PC-9 (cell line): ENCODE data around the gene RNF182.

Source experiments
- EZH2 ChIP-seq: fragments of 200-600 bp; sonication (generic); IDR thresholded peaks from 2 replicates; pipeline ENCODE4 v1.8.0; 2017; ENCODE audit warnings: antibody characterized with exemption, low read depth
- TF ChIP-seq, protein P1 (sequence below): fragments of 200-600 bp; sonication (generic); conservative IDR thresholded peaks from 2 replicates; pipeline ENCODE4 v1.6.1; 2017; ENCODE audit warnings: mixed run types, antibody characterized with exemption, mild to moderate bottlenecking, moderate library complexity

DNA sequence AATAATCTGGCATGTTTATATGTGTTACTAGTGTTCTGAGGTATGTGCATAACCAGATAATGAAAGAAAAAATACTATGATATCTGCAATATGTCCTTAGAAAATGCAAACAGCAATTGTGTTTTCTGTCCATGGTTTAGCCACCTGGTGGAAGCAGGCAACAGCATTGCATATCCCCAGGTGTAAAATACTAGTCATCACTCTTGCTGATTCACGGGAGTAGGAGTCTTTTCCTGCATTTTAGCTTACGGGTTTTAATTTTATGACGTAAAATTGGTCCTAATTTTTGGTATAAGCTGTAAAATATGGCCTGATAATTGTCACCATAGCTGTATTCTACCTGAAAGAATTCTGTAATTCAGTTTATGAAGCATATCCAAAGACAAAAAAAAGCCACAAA lies 2.5 kb downstream of the RNF182 start:
- TF ChIP-seq, protein P1, sequence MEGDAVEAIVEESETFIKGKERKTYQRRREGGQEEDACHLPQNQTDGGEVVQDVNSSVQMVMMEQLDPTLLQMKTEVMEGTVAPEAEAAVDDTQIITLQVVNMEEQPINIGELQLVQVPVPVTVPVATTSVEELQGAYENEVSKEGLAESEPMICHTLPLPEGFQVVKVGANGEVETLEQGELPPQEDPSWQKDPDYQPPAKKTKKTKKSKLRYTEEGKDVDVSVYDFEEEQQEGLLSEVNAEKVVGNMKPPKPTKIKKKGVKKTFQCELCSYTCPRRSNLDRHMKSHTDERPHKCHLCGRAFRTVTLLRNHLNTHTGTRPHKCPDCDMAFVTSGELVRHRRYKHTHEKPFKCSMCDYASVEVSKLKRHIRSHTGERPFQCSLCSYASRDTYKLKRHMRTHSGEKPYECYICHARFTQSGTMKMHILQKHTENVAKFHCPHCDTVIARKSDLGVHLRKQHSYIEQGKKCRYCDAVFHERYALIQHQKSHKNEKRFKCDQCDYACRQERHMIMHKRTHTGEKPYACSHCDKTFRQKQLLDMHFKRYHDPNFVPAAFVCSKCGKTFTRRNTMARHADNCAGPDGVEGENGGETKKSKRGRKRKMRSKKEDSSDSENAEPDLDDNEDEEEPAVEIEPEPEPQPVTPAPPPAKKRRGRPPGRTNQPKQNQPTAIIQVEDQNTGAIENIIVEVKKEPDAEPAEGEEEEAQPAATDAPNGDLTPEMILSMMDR, result no peak
- TF ChIP-seq EZH2, result no peak
